Erythroblast (primary cell): ENCODE data around the gene KRT2.

ENCODE experiments used
- GATA1 ChIP-seq: IDR thresholded peaks from 2 replicates; pipeline ENCODE4 v1.6.1; 2011; ENCODE audit warnings: low read depth, mild to moderate bottlenecking, control low read depth, low read length, moderate library complexity
- POLR2A ChIP-seq: IDR thresholded peaks from 2 replicates; pipeline ENCODE4 v1.6.1; 2011; ENCODE audit warnings: mild to moderate bottlenecking, low read length

DNA sequence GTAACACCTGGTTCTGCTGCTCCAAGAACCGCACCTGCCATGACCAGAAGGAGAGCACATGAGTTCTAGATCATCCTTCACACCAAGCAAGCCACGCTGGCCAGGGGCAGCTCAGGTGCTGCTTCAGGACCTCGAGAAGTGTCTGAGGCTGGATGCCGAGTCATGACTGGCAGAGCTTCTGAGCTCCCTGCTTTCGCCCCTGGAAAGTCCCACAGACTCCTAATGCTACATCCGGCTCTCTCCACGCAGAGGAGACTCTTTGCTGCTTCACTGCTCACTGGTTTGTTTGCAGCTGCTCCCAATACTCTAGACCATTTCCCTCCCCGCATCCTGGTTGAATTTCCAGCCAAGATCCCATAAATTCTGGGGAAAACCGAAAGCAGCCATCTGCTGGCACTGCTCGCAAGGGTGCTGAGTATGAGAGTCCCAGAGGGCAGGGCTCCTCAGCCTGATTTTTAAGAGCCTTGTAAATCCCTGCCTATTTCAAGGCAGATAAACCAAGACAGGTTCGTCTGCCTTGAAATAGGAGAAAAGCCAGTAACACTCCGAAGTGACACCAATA lies 1.4 kb downstream of the KRT2 start:
- TF ChIP-seq POLR2A (no peak), GATA1 (no peak)
